ENCODE results near the gene HSD17B8. TPM values are rescaled to one million over a fixed set of nuclear protein-coding genes. Genes with fewer than 3 reads are reported as not detected.

The HSD17B8 gene
- total RNA-seq, 1 experiment from 2014 or later = 22.0 TPM

GRCh38 chr6:33168639-33169038, 35.8 kb upstream of the HSD17B8 start:
- intact Hi-C loops (cut with micrococcal nuclease) = no loop called here
- ChIA-PET POLR2A (no interaction called here), RAD21 (ENCODE audit: low non-redundant PET in 1 of 2, low total read pairs in 2 of 2, uncharacterized antibody in 2 of 2, unreplicated experiment in 2 of 2) (no interaction called here), CTCF (no interaction called here)
- Histone ChIP-seq H3K4me1 (ENCODE audit: control insufficient read depth in 1 of 2, insufficient read depth in 2 of 2, low read length in 2 of 2) (no peaks in the 10 kb centered on the region), H3K4me3 (replicated peaks in 1 of 2; ENCODE audit: low read depth in 1 of 2, low read length in 2 of 2) (no peak overlapping the region), H3K9me3 (ENCODE audit: control insufficient read depth in 1 of 2, insufficient read depth in 1 of 2, low read depth in 1 of 2, low read length in 2 of 2) (no peaks in the 10 kb centered on the region), H3K9ac (ENCODE audit: low read length) (no peak overlapping the region), H3K4me2 (ENCODE audit: low read length) (no peak overlapping the region), H3K36me3 (ENCODE audit: control insufficient read depth in 1 of 2, insufficient read depth in 2 of 2, low read length in 2 of 2) (no peaks in the 10 kb centered on the region), H2AFZ (ENCODE audit: low read depth, low read length, poor library complexity, severe bottlenecking) (no peak overlapping the region), H3K9me2 (ENCODE audit: insufficient read depth) (no peaks in the 10 kb centered on the region), H4K20me1 (ENCODE audit: insufficient read depth) (no peaks in the 10 kb centered on the region), H3K27me3 (ENCODE audit: insufficient read depth, low read length) (no peaks in the 10 kb centered on the region), H3K27ac (ENCODE audit: low read depth, low read length) (no peak overlapping the region), H3K79me2 (ENCODE audit: insufficient read depth, low read length) (no peaks in the 10 kb centered on the region)
- TF ChIP-seq ZNF274 (IDR thresholded peaks at IDR 0.05; ENCODE audit: low read depth, low read length) (no peak), SRF (IDR thresholded peaks at IDR 0.05; ENCODE audit: low read depth) (no peak), POLR2AphosphoS5 (IDR thresholded peaks at IDR 0.05; ENCODE audit: low read depth, low read length) (no peak), TCF7L2 (IDR thresholded peaks at IDR 0.05; ENCODE audit: borderline replicate concordance, extremely low read depth, insufficient read depth, insufficient read length) (no peak), EZH2phosphoT487 (IDR thresholded peaks at IDR 0.05; ENCODE audit: borderline replicate concordance) (no peak), FOSL1 (IDR thresholded peaks at IDR 0.05; ENCODE audit: low read depth) (no peak), SIN3A (IDR thresholded peaks at IDR 0.05; ENCODE audit: low read depth) (no peak), YY1 (IDR thresholded peaks at IDR 0.05; ENCODE audit: extremely low read depth, insufficient replicate concordance, low read depth, low read length) (no peak), ELF1 (IDR thresholded peaks at IDR 0.05; ENCODE audit: borderline replicate concordance, low read depth) (no peak), REST (IDR thresholded peaks at IDR 0.05; ENCODE audit: low read depth) (no peak), ZFX (IDR thresholded peaks at IDR 0.05) (no peak), EZH2 (IDR thresholded peaks at IDR 0.05) (no peak)
- ATAC-seq (no peak), DNase-seq (ENCODE audit: low read depth, low spot score) (no peak)
- BruUV-seq (replicated peaks) = no TSS peak

Measured in HCT116 (cell line).